Mucosa of rectum (tissue), 2 donors: ENCODE results near the gene TBCK.

Experiments
- H3K27ac ChIP-seq, 2 donors: one replicate each; pipeline ENCODE4 v1.7.0; 2013; ENCODE audit warnings: inconsistent platforms in 2 of 2, low read depth in 2 of 2, low read length in 2 of 2
- H3K27me3 ChIP-seq, 2 donors: one replicate each; pipeline ENCODE4 v1.7.0; 2013; ENCODE audit warnings: low read length in 2 of 2; ENCODE audit not compliant: control insufficient read depth in 2 of 2, insufficient read depth in 2 of 2
- H3K36me3 ChIP-seq, 2 donors: one replicate each; pipeline ENCODE4 v1.7.0; 2013; ENCODE audit warnings: low read length in 2 of 2; ENCODE audit not compliant: control insufficient read depth in 2 of 2, insufficient read depth in 2 of 2
- H3K4me1 ChIP-seq, 2 donors: one replicate each; pipeline ENCODE4 v1.7.0; 2013; ENCODE audit warnings: low read length in 2 of 2, mild to moderate bottlenecking in 1 of 2; ENCODE audit not compliant: control insufficient read depth in 2 of 2, insufficient read depth in 2 of 2
- H3K4me3 ChIP-seq, 2 donors: one replicate each; pipeline ENCODE4 v1.7.0; 2013; ENCODE audit warnings: low read length in 2 of 2
- H3K9ac ChIP-seq, 2 donors: one replicate each; pipeline ENCODE4 v1.7.0; 2013; ENCODE audit warnings: low read length in 2 of 2, low read depth in 1 of 2, mild to moderate bottlenecking in 1 of 2
- H3K9me3 ChIP-seq, 2 donors: one replicate each; pipeline ENCODE4 v1.7.0; 2013; ENCODE audit warnings: low read length in 2 of 2; ENCODE audit not compliant: control insufficient read depth in 2 of 2
- donor health status: healthy.
- donor health status: Normal muscosa, but diverticular disease.

TBCK gene

DNA sequence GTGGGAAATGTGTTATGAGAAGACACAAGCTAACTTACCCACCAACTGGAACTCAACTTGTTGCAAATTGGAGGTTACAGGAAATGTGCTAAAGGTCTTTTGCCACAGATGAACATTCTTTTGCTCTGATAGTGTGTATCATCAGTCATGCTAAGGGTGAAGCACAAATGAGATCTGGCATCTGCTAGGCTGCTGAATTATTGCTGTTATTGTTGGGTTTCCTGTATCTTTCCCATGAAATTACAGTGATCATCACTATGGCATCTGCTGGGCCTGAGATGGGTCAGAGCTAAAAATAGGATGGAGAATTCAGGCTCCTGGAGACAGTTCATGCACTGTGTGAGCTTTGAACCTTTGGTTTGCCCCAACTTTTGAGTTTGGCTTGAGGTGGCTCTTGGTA is 296.2 kb downstream of the TBCK start:
- H3K4me1 ChIP-seq = peaks cover 0 to 2% of the 10 kb centered on the region in 2 donors
- no peaks in the 10 kb centered on the region for H3K9me3 ChIP-seq
- no peak overlapping the region for H3K9ac ChIP-seq
- no peak overlapping the region for H3K27ac ChIP-seq
- H3K27me3 ChIP-seq = no peaks in the 10 kb centered on the region
- H3K36me3 ChIP-seq = no peaks in the 10 kb centered on the region
- no peak overlapping the region for H3K4me3 ChIP-seq

DNA sequence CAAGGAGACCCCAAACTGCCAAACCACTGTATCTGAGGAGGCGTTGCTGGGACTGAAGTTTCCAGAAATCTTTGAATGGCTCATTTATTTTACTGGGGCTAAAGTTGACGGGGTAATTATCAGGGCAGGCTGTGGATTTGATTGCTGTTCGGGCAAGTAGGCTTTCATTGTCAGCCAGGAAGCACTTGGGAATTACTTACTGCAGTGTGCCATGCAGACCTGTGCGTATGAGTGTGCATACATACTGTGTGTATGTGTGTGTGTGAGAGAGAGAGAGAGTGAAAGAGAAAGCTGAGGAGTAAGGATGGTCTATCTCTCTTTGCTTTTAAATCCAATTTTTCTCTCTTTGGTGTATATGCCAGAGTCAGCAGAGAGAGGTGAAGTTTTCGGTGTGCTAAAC is 298.0 kb downstream of the TBCK start:
- Histone ChIP-seq H3K4me3 (no peak overlapping the region), H3K36me3 (no peaks in the 10 kb centered on the region), H3K27ac (no peak overlapping the region), H3K9me3 (no peaks in the 10 kb centered on the region), H3K4me1 (peaks cover 0 to 2% of the 10 kb centered on the region in 2 donors), H3K27me3 (no peaks in the 10 kb centered on the region), H3K9ac (no peak overlapping the region)

DNA sequence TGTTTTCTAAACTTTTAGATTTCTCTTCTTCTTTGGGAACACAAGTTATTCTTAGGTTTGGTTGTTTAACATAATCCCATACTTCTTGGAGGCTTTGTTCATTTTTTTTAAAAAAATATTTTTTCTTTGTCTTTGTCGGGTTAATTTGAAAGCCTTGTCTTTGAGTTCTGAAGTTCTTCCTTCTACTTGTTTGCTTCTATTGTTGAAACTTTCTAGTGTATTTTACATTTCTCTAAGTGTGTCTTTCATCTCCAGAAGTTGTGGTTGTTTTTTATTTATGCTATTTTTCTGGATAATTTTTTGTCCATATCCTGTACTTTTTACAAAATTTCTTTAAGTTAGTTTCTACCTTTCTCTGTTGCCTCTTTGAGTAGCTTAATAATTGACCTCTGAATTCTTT is 304.6 kb downstream of the TBCK start:
- no peaks in the 10 kb centered on the region for H3K36me3 ChIP-seq
- H3K4me1 ChIP-seq = no peaks in the 10 kb centered on the region
- peaks cover 0 to 3% of the 10 kb centered on the region in 2 donors for H3K9me3 ChIP-seq
- H3K9ac ChIP-seq = no peak overlapping the region
- H3K27me3 ChIP-seq = no peaks in the 10 kb centered on the region
- H3K27ac ChIP-seq = no peak overlapping the region
- no peak overlapping the region for H3K4me3 ChIP-seq

DNA sequence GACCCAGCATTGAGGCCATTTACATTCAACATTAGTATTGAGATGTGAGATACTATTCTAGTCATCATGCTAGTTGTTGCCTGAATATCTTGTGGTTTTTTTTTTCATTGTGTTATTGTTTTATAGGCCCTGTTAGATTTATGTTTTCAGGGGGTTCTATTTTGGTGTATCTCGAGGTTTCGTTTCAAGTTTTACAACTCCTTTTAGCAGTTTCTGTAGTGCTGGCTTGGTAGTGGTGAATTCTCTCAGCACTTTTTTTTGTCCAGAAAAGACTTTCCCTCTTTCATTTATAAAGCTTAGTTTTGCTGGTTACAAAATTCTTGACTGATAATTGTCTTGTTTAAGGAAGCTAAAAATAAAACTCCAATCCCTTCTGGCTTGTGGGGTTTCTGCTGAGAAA is 305.2 kb downstream of the TBCK start:
- Histone ChIP-seq H3K27ac (no peak overlapping the region), H3K4me3 (no peak overlapping the region), H3K36me3 (no peaks in the 10 kb centered on the region), H3K9ac (no peak overlapping the region), H3K4me1 (no peaks in the 10 kb centered on the region), H3K27me3 (no peaks in the 10 kb centered on the region), H3K9me3 (peaks cover 0 to 3% of the 10 kb centered on the region in 2 donors)

DNA sequence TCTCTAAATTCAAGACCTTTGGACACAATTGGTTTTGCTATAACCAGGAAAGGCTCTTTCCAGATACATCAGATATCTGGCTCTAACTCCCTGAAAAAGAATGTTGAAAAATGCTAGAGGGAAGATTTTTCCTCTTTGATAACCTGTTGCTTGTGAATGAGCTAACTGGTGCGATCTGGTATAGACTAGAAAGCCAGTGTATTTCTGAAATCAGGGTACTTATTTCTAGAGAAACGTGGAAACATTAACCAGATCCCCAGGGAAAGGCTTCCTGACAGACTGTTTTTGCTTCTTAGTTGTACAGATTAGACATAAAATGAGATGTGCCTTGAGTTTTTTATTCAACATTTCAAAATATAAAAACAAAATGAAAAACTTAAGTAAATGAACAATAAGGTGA is 313.0 kb downstream of the TBCK start:
- Histone ChIP-seq H3K4me1 (no peaks in the 10 kb centered on the region), H3K27me3 (no peaks in the 10 kb centered on the region), H3K36me3 (no peaks in the 10 kb centered on the region), H3K9me3 (no peaks in the 10 kb centered on the region), H3K27ac (no peak overlapping the region), H3K9ac (no peak overlapping the region), H3K4me3 (no peak overlapping the region)

DNA sequence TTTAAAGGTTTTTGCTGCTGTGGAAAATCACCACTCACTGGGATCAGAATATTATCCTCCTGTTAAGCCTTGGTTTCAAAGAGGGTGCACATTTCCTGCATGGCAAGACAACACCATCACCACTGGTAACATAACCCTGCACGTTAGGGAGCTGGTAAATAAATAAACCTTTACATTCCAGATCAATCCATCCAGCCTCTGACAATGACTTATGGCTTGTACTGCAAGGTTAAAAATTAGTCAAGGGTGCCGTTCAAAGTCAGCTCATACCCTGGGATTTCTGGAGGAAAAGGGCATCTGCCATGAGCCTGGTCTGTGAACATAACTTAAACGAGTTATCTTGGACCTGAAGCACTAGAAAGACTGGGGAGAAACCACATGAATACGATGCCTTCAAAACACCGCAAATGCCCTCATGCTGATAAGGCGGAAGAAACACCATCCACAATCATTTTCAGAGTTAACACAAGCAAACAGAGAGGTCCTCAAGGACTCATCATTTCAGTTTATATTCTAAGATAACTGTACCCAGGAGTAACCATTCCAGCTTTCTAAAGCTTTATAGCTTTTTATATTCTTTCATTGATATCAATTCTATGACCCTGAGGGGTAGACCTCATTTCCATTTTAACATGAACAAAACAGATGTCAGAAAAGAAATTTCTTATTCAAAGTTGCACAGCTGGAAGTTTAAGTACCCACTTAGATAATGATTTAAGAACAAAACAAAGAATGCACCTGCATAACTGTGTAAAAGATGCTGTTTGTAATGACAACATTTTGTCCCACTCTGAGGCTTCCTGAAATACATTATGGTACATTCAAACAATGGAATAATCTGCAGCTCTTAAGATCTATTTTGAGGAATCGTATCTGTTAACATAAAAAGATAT is 317.6 kb downstream of the TBCK start:
- Histone ChIP-seq H3K9me3 (no peaks in the 10 kb centered on the region), H3K27ac (no peak overlapping the region), H3K36me3 (no peaks in the 10 kb centered on the region), H3K27me3 (no peaks in the 10 kb centered on the region), H3K4me3 (no peak overlapping the region), H3K4me1 (no peaks in the 10 kb centered on the region), H3K9ac (no peak overlapping the region)

DNA sequence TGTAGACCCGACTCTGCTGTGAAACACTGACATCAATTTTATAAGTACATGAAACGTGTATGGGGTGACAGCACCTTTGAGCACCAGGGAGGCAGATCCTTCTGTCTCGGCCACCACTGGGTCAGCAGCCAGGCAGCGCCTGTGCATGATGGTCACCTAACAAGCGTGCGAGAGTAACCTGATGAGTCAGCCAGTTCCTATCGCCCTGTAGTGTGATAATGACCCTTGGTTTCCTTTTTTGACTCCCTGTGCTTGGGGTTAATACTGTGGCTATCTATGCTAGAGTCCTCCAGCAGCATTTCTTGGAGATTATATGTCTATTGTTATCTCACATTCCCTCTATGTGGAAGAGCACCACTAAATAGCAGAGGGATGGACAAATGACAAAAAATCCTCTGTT is 319.2 kb downstream of the TBCK start:
- H3K4me3 ChIP-seq = no peak overlapping the region

DNA sequence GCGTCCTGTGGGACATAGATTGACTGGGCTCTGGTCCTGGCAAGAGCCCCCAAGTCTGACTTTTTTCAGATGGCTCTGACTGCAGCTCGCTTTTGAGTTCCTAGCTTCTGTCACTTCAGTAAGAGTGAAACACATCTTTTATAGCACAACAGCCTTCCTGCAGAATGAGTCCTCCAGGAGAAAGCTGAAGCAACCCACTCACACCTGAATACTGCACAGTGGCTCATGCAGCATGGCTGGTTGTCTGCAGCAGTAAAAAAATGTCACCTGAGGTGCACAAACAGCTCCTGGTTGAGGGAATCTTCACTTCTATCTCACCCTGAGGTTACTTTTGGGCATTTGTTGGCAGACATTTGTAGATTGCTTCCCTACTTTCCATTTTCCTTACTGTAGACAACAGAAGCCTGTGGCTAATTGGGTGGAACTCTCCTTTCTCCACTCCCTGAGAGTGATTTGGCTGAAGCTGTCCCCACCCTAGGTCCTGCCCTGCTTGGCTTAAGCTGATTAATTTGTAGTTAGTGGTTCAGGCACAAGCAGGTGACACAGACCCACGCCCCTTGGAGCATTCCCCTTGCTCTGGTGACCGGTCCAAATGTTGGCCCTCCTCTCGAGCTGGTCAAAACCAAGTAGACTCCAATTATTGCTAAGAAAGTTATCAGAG is 321.0 kb downstream of the TBCK start:
- H3K27me3 ChIP-seq = no peaks in the 10 kb centered on the region
- no peaks in the 10 kb centered on the region for H3K4me1 ChIP-seq
- no peak overlapping the region for H3K9ac ChIP-seq
- H3K36me3 ChIP-seq = no peaks in the 10 kb centered on the region
- H3K27ac ChIP-seq = no peak overlapping the region
- H3K9me3 ChIP-seq = no peaks in the 10 kb centered on the region
- H3K4me3 ChIP-seq = no peak overlapping the region

More for the DNA sequence above, 319.2 kb downstream of the TBCK start:
- Histone ChIP-seq H3K9ac (no peak overlapping the region), H3K36me3 (no peaks in the 10 kb centered on the region), H3K4me1 (no peaks in the 10 kb centered on the region), H3K27me3 (no peaks in the 10 kb centered on the region), H3K27ac (no peak overlapping the region), H3K9me3 (no peaks in the 10 kb centered on the region)

DNA sequence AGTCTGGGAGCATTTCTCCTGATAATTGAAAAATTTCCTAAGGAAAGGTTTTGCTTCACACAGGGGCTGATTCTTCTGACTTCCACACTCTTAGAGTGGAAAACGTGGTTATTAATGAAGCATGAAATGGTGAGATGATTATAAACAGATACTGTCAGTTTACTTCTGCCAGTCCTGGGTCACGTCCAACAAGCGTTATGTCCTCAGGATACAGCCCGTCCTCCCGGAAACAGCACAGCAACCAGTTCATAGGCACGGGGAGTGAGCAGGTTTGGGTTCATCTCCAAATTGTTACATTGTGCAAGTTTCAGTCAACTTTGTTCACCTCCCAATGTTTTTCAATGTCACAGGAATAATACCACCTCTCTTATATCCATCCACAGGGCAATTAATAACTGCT is 321.9 kb downstream of the TBCK start:
- Histone ChIP-seq H3K36me3 (no peaks in the 10 kb centered on the region), H3K9ac (no peak overlapping the region), H3K4me3 (no peak overlapping the region), H3K27ac (no peak overlapping the region), H3K9me3 (no peaks in the 10 kb centered on the region), H3K27me3 (no peaks in the 10 kb centered on the region), H3K4me1 (no peaks in the 10 kb centered on the region)

DNA sequence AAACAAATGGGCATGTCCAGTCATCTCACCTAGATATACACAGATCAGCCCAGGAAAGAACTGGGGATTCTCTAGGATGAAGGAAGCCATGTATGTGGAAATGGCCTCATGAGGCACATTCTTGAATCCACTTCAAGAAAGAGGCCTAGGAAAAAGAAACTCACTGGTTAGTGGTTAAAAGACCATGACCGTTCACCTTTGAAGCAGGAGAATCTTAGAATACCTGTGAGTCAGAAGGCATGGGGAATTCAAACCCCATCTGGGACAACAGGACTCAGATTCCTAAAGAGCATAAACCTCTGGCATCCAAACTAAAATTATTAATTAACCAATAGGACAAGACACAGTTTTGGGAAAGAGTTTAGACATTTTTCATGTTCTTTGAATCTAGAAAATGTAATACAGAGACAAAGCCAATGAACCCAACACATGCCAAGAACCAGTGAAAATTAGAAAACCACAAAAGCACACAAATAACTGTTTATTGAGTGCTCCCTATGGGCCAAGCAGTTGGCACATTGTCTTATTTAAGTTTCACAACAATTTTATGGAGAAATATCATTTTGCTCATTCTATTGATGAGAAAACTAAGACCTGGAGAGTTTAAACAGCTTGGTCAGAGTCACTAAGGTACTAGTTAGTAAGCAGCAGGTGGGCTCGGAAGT is 323.2 kb downstream of the TBCK start:
- no peak overlapping the region for H3K4me3 ChIP-seq
- no peaks in the 10 kb centered on the region for H3K27me3 ChIP-seq
- no peaks in the 10 kb centered on the region for H3K4me1 ChIP-seq
- no peak overlapping the region for H3K9ac ChIP-seq
- H3K36me3 ChIP-seq = no peaks in the 10 kb centered on the region
- no peaks in the 10 kb centered on the region for H3K9me3 ChIP-seq
- H3K27ac ChIP-seq = no peak overlapping the region
